Spleen (tissue), 7 donors: ENCODE data around the gene ST3GAL6.

Experiments used
- CTCF ChIP-seq, 11 experiments: fragments of 200-600 bp in 7 of 11; fragments of 450-650 bp in 4 of 11; sonication (generic) in 4 of 11; IDR thresholded peaks in 8 of 11; conservative IDR thresholded peaks in 3 of 11; 1 replicate in 7 of 11; 2 replicates in 4 of 11; pipeline versions ENCODE4 v1.4.0 to v1.8.0; 2016 to 2021; ENCODE audit warnings: antibody characterized with exemption in 11 of 11, inconsistent platforms in 4 of 11, mild to moderate bottlenecking in 1 of 11
- POLR2AphosphoS5 ChIP-seq, 3 donors: sonication (generic); formaldehyde crosslinking; IDR thresholded peaks; one replicate each; pipeline ENCODE4 v1.5.1; 2017; ENCODE audit warnings: antibody characterized with exemption in 3 of 3
- donor health status: DM: no; HTN: no; CAD: no; lungs with moderate emphysema.
- donor health status: DM: no; HTN: no; CAD: no.
- donor health status: DM: no; HTN: no; CAD: no.

- TF ChIP-seq CTCF (IDR thresholded peaks at IDR 0.05 in 8 of 11, conservative IDR thresholded peaks at IDR 0.05 in 3 of 11) = no peak
- no peak for TF ChIP-seq POLR2AphosphoS5 (IDR thresholded peaks at IDR 0.05)
Observed at GRCh38 chr3:98798820-98799219, 35.7 kb downstream of the ST3GAL6 start.
